ENCODE results near the gene PDLIM5.

Gene PDLIM5

DNA sequence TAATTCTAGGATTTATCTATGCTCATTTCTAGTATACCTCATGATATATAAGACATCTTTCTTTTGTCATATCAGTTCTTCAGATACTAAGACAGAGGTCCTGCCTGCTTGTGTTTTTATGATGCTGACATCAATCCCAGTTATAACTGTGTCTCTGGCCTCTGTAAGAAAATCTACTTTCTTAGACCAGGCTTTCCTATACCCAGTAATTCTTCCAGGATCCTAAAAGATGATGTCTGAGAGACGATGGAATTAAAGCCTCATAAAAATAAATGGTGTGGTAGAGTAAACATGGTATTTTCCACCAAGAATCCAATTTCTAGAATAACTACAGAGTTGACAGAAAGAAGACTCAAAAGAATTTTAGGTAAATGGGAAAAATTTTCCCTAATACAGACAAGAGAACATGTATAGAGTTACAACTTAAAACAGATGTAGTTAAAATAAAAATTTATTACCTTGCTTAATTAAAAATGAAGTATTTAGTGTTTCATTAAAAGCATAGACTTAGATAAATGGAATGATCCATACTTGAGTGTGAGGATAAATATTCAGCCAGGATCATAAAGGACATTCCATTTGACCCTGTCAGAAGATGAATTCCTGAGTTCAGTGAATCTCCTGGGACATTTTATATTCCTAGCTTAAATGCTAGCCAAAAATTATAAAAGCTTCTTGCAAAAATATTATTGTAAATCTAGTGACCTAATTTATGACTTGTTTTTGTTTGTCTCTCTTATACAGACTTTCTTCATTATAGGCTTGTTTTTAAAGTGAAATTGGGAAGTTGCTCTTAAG lies 137.4 kb downstream of the PDLIM5 start:
- TF ChIP-seq CTCF (IDR thresholded peaks at IDR 0.05) = no peak

DNA sequence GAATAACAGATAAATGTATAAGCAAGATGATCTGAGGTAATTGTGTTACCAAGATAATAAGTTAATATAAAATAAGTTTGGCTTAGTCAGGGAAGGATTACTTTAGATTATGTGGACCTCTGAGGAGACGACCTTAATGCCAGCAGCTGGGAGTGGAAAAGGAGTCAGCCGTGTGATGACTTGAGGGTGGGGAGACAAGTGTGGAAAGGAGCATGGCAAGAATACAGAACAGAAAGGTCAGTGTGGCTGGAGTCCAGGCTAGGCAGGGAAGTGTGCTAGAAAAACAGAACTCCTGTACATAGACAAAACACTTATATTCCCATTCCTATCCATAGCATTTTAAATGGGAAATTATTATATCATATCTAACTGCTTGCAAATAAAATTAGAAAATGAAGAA lies 138.8 kb downstream of the PDLIM5 start:
- TF ChIP-seq CTCF (IDR thresholded peaks at IDR 0.05) = no peak

GRCh38 chr4:94591289-94591688 lies 139.5 kb downstream of the PDLIM5 start:
- TF ChIP-seq CTCF (IDR thresholded peaks at IDR 0.05) = no peak

DNA sequence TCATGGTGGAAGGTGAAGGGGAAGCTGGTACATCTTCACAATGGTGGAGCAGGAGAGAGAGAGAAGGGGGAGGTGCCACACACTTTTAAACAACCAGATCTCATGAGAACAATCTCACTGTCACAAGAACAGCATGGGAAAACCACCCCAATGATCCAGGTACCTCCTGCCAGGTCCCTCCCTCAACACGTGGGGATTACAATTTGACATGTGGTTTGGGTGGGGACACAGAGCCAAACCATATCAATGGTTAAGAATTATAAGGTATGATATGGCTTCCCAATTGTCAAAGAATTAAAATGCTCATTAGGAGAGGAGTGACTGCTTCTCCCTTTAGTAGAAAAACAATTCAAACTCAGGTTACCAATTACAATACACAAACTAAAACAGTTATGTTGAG lies 143.3 kb downstream of the PDLIM5 start:
- no peak for TF ChIP-seq CTCF (IDR thresholded peaks at IDR 0.05)

DNA sequence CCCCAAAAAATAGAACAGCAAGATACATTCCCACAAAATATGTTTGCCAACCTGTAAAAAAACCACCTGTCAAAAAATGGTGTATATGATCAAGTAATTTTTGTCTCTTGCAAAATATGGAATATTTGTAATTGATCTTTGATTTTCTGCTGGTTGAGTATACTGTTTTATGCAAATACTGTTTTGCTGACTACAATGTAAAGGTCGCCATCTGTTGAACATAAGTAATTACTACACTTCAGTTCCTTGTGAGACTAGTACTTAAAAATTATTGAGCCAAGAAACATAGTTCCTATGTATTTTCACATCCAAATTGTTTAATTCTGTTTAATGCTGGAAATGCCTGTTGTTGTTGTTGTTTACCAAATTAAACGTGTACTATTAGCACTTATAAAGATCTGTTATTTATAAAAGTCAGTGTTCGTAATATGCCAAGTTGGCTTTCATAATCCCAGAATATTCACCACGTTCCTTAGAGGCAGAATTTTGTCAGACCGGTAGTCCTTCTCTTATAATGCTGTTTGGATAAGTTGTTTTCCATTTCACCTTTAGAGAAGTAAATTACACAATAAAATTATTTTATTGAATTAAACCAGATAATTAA lies 144.2 kb downstream of the PDLIM5 start:
- peak; percentile 72 for TF ChIP-seq CTCF (IDR thresholded peaks at IDR 0.05)

DNA sequence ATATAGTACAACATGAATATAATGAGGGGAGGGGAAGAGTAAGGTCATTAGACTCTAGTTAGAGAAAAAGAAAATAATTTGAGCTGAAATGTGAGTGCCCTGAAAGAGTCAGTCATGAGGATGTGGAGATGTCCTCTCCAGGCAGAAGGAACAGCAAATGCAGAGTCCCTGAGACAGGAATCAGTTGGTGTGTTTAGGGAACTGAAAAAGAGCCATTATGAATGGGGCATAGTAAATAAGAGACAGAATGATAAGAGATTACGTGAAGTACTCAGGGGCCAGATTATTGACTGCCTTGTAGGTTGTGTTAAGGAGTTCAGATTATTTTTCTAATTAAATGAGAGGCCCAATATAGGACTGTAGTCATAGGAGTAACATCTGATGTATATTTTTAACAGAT lies 147.0 kb downstream of the PDLIM5 start:
- no peak for TF ChIP-seq CTCF (IDR thresholded peaks at IDR 0.05)

DNA sequence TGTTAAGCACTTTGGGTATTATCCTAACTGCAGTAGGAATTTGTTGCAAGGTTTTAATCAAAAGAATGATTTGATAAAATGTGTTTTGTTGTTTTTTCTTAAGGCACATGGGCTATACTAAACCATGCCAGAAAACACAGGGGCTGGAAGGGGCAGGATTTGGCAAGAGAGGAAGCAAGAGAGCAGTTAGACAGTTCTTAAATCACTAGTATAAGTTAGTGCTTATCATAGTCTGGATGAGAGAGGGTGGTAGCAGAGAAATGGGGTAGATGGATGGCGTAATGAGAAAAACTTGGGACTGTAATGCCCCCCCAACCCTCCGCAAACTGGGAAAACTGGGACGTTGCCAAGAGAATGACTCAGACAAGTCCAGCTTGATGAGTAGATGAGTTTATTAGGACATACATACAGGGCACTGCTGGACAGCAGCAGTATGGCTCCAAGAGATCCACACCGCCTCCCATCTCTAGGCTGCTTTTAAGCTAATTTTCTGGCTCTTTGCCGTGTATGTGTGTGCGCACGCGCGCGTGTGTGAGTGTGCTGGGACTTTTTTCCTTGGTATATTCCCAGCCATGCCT lies 151.5 kb downstream of the PDLIM5 start:
- no peak for TF ChIP-seq CTCF (IDR thresholded peaks at IDR 0.05)
